Measurements from ENCODE around the gene FOXB1.

The FOXB1 gene

DNA sequence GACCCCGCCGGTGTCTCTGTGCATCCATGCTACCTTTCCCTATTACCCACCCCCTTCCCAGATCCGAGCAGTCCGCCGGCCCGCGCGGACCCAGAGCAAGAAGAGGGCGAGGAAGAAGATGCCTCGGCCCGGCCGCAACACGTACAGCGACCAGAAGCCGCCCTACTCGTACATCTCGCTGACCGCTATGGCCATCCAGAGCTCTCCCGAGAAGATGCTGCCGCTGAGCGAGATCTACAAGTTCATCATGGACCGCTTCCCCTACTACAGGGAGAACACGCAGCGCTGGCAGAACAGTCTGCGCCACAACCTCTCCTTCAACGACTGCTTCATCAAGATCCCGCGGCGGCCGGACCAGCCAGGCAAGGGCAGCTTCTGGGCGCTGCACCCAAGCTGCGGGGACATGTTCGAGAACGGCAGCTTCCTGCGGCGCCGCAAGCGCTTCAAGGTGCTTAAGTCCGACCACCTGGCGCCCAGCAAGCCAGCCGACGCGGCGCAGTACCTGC lies 788 bp downstream of the FOXB1 start:
- TF ChIP-seq, protein P1, sequence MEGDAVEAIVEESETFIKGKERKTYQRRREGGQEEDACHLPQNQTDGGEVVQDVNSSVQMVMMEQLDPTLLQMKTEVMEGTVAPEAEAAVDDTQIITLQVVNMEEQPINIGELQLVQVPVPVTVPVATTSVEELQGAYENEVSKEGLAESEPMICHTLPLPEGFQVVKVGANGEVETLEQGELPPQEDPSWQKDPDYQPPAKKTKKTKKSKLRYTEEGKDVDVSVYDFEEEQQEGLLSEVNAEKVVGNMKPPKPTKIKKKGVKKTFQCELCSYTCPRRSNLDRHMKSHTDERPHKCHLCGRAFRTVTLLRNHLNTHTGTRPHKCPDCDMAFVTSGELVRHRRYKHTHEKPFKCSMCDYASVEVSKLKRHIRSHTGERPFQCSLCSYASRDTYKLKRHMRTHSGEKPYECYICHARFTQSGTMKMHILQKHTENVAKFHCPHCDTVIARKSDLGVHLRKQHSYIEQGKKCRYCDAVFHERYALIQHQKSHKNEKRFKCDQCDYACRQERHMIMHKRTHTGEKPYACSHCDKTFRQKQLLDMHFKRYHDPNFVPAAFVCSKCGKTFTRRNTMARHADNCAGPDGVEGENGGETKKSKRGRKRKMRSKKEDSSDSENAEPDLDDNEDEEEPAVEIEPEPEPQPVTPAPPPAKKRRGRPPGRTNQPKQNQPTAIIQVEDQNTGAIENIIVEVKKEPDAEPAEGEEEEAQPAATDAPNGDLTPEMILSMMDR (IDR thresholded peaks at IDR 0.05): no peak

DNA sequence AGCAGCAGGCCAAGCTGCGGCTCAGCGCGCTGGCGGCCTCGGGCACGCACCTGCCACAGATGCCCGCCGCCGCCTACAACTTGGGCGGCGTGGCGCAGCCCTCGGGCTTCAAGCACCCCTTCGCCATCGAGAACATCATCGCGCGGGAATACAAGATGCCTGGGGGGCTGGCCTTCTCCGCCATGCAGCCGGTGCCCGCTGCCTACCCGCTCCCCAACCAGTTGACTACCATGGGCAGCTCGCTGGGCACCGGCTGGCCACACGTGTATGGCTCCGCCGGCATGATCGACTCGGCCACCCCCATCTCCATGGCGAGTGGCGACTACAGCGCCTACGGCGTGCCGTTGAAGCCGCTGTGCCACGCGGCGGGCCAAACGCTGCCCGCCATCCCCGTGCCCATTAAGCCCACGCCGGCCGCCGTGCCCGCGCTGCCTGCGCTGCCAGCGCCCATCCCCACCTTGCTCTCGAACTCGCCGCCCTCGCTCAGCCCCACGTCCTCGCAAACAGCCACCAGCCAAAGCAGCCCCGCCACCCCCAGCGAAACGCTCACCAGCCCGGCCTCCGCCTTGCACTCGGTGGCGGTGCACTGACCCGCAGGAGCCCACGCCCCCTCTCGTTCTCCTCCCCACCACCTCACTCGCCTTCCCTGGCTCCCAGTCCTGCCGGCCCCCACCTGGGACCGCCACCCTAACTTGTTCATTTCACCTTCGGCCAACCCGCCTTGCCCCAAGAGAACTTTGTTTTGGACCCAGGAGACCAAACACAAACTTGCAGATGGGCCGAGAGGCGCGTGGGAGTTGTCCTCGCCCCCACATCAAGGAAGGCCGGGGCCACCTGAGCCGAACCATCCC lies 1.5 kb downstream of the FOXB1 start:
- TF ChIP-seq, protein P1 (IDR thresholded peaks at IDR 0.05): no peak

DNA sequence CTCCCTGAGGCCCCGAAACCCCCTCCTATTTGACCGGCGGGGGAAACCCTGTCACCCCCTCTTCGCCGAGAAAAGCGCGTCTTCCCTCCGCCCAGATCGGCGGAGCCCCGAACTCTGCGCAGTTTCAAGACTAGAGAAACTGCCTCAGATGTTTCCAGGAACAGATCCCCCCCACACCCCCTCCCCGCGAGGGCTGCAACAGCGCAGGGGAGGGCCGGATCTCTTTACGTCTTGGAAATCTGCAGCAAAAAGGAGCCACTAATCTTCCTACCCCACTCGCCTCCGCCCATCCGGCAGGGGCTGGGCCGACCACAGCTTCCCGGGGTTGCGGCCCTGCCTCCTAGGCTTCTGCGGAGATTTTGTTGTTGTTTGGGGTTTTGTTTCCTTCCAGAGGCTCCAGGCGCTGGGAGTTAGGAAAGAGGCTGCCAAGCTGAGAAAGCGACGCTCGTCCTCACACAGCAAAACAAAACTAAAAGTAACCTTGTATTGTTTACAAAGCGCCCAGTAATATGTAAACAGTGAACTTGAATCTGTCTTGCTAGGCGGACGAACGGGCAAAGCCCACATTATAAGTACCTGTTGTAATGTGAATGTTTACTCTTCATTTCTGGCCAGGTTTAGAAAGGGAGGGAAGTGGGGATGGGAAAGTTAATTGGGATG lies 2.2 kb downstream of the FOXB1 start:
- TF ChIP-seq, protein P1 (IDR thresholded peaks at IDR 0.05): no peak

DNA sequence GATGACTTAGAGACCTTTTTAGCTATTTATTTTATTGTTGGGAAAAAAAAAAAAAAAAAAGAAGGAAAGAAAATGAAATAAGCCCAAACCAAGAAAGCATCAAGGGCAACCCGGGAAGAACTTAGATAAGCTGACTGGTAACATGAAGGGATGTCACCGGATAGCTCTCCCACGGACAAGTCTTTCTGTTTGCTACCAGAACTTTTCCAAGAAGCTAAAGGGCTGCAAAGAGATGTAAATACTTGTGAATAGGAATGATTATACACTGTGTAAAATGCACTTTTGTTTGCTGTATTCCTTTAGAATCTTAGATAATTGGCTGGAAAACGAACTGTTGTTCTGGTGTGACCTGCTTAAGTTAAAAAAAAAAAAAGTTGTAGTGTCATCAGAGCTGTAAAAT lies 2.8 kb downstream of the FOXB1 start:
- TF ChIP-seq, protein P1 (IDR thresholded peaks at IDR 0.05): no peak

DNA sequence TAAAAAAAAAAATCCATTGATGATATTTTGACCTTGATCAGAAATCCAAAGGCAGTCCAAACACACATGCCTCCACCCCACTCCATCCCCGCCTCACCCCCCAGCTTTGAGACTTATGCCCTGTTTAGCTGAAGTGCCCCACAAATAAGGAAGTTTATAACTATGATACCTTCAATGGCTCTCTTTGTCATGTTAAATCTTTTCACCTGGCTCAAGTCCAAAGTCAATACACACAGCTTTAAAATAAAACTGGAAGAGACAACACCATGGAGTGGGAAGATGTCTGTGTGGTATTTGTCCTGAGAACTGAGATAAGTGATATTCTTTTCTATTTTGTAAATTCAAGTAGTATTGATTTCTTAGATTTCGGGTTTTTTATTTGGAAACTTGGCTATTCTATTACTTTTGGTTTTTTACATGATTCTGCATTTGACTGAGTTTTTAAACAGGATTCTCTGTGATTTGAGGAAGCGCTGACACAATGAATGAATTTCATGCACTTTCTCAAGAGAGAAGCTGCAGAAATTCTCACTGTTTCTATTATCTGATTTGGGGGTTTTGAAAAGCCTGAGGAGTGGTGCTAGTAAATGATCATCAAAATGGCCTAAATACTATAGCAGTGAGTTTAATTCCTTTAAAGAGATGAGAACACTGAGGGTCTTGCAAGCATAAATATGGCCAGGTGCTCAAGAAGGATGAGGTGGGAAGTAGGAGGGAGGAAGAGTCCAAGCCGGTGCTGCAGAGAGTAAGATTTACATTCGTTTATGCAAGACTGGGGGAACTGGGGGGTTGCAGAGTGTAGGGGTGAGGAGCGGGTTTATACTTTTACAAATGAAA lies 5.2 kb downstream of the FOXB1 start:
- TF ChIP-seq, protein P1 (IDR thresholded peaks at IDR 0.05): no peak

DNA sequence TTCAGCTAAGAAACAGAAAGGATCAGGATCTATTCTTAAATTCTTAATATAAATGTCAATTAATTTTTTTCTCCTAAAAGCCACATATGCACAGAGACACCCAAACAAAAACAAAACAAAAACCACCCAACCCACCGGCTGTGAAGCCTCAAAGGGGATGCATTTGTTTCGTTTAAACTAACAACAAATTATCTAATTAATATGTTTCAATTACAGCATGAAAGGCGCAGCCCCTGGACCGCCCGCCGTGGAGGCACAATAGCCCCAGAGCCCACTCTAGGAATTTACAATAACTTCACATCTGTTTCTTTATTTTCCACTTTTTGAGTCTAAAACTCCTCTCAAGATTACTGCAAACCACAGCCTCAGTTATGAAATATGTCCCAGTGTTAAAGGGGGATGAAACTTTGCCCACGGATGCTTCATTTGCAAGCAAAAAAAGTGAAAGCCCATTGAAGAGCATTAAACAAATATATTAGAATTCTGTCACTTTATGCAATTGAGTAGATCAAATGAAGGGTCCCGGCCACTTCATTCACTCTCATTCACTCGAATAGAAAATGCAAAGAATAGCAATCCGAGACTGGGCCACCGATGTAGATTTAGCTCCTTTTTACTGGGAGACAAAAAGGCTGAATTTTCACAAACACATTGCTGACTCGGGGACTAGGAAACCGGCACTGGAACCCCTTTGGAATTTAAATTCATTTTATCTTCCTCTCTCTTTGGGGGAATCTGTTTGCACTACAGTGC lies 6.0 kb downstream of the FOXB1 start:
- TF ChIP-seq, protein P1 (IDR thresholded peaks at IDR 0.05): no peak

DNA sequence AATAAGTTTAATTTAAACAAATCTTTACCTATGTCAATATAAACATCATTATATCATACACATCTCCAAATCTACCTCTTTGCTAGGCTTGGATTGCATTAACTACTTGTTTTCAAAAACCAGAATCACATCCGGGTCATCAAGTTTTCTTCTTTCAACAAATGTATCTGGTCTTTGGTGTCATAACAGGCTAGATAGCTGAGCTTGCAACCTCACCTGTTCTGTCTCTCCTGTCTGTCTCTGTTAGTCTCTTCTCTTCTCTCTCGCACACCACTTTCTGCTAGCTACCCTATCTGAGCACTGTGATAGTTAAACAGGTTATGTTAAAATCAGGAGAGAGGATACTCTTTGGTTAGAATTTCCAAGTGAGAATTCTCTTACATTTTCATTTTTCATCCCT lies 6.7 kb downstream of the FOXB1 start:
- TF ChIP-seq, protein P1 (IDR thresholded peaks at IDR 0.05): no peak
